ENCODE data around the gene WBP2NL.
"Not testable (repeated sequence)": the region's sequence is repeated elsewhere in the genome, so short reads cannot be mapped to it uniquely, and the experiment has no call there.

WBP2NL gene, protein sequence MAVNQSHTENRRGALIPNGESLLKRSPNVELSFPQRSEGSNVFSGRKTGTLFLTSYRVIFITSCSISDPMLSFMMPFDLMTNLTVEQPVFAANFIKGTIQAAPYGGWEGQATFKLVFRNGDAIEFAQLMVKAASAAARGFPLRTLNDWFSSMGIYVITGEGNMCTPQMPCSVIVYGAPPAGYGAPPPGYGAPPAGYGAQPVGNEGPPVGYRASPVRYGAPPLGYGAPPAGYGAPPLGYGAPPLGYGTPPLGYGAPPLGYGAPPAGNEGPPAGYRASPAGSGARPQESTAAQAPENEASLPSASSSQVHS

GRCh38 chr22:41998361-41999261, at the start of gene WBP2NL:
Gene WBP2NL, plus strand, starts transcription at chr22:41998788. Its CDS starts 31 bp downstream, at chr22:41998819.
- DNase-seq: peak; percentile 77 to 97 (median 91)
- intact Hi-C loops (cut with DNase I): no loop called here

DNA sequence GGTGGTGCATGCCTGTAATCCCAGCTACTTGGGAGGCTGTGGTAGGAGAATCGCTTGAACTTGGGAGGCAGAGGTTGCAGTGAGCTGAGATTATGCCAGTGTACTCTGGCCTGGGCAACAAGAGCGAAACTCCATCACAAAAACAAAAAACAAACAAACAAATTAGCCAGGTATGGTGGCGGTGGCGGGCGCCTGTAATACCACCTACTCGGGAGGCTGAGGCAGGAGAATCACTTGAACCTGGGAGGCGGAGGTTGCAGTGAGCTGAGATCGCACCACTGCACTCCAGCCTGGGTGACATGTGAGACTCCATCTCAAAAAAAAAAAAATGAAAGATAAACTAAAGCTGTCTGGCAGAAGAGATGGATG, 49.7 kb upstream of the WBP2NL start:
- DNase-seq; intact Hi-C loops (cut with DNase I): not testable (repeated sequence)

DNA sequence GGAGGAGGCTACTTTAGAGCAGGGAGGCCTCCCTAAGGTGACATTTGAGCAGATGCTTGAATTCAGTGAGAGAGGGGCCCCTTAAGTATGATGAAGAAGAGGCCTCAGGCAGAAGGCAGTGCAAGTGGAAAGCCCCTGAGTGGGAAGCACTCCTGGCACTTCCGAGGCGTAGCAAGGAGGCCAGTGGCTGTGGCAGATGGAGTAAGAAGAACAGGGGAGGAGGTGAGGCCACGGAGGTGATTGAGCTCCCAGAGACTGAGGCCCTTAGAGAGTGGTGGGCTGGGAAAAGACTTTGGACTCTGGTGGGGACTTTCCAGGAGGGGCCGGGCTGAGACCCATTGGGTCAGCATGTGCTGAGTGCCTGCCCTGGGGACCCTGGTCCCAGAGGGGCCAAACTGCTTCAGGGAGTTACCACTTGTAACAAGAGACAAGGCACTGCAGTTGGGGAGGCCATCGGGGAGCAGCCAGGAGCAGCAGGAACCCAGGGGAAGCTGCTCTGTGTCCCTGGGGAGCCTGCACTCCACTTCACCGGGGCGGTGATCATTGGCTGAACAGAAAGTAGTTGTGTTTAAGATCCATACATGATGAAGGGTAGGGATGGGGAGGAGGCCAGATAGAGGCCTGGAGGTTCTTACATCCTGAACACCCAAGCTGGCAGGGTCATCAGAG, 49.2 kb upstream of the WBP2NL start:
- DNase-seq: no peak
- intact Hi-C loops (cut with DNase I): no loop called here

- peak; percentile 74 to 99 (median 92) for DNase-seq
- intact Hi-C loops (cut with DNase I): no loop called here
Measured at GRCh38 chr22:41951898-41952474, 46.6 kb upstream of the WBP2NL start, which contains the start of gene SMIM45. Gene SMIM45, plus strand, starts transcription at chr22:41952150.

DNA sequence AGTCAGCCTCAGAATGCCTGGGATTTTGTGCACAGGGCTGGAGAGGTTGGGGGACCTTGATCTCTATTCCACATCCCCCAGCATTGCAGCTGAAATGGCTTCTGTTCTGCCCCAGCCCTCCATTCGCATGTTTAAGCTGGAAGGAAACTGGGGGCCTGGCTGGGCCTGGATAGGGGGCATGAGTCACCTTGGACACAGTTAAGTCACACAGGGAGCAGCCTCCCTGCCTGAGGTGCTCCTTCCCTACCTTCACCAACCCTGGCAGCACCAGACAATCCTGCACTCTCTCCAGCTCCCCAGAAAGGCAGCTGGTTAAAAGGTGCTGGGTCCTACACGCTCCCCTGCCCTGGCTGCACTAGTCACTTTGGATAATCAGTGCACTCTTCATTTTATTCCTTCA, 45.9 kb upstream of the WBP2NL start:
- DNase-seq: peak in 8 of 42 donors; percentile 32 to 64 (median 44)

DNA sequence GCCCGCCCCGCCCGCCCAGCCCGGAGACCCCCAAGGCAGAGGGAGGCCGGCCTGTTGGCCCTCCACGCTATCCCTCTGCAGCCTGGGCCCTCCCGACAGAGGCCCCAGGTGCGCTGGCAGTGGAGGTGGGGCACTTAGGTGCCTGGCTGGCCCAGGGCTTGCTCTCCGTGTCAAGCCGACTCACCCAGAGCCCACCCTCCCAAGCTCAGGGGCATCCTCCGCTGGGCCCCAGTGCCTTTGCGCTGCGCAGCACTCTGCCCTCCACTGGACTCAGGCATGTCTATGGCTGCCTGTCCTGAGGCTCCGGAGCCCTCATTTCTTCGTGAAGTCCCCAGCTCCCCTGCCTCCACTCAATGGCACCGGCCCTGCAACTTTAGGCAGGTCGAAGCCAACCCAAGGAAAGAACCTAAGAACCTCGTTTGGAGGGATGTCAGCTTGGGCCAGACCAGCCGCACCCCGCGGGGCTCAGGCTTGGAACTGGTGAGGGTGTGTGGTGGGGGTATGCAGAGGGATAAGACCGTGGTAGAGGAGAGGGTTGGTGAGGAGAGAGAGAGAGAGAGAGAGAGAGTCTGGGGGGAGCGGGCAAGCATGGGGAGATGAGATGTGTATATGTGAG, 40.5 kb upstream of the WBP2NL start:
- intact Hi-C loops (cut with DNase I): no loop called here
- no peak for DNase-seq

More for the DNA sequence above, 45.9 kb upstream of the WBP2NL start:
- intact Hi-C loops (cut with DNase I): no loop called here

DNA sequence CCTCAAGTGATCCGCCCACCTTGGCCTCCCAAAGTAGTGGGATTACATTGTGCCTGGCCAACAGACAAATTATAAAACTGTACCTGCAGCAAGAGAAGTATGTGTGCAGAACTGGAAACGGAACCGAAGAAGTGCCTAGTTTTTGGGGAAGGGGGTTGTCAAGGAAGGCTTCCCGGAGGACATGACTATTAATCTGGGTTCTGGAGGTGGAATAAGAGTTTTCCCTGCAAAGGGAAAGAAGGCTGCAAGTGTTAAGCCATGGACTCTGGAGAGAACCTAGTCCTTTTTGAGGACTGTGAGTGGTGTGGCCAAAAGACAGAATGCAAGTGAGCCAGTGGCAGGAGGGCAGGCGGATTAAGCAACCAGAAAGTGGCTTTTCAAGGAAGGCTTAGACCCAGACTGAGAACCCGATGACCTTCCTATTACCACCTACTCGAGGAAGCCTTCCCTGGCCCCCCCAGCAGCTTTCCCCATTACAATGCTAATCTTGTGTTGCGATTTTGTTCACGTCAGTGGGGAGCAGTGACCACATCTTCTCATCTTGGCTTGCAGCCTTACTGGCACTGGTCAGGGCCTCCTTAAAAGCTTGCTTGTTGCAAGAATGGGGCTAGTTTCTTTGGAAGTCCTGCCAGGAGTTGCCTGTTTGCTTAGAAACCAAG, 35.0 kb upstream of the WBP2NL start:
- peak in 26 of 42 donors; percentile 30 to 84 (median 64) for DNase-seq
- intact Hi-C loops (cut with DNase I): loop anchor here (10.0 kb wide), 1 partner anchor 111 kb away; the partner anchor contains the start of genes NAGA, PHETA2 and SMDT1

DNA sequence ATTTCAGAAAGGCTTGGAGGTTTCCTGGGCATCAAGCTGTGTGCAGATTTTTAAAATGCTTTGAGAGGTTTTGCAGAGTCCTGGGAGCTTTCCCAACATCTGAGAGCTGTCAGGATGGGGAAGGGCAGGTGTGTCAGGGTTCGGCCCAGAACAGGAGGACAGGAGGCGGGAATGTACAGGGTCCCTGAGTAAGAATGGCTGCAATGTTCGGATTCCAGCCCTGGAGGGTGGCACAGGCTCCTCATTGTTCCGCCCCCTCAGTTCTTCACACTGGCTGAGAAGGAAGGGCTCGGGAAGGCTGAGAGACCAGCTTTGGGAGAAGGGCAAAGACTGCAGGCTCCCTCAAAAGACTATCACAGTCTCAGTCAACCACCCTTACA, 34.5 kb upstream of the WBP2NL start:
- intact Hi-C loops (cut with DNase I): loop anchor here (10.0 kb wide), 1 partner anchor 111 kb away; the partner anchor contains the start of genes NAGA, PHETA2 and SMDT1
- DNase-seq: no peak

DNA sequence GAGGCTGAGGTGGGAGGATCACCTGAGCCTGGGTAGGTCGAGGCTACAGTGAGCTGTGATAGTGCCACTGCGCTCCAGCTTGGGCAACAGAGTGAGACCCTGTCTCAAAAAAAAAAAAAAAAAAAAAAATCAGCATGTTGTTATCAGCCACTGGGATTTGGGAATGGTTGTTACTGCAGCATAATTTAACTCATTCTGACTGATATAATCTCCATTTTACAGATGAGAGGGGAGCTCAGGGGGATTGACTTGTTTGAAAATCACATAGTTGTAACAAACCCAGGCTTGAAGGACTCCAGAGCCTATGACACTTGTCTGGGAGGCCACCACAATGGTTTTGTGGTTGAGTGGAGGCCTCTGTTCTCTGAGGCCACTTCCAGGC, 32.4 kb upstream of the WBP2NL start:
- intact Hi-C loops (cut with DNase I): loop anchor here (10.0 kb wide), 1 partner anchor 109 kb away; the partner anchor contains the start of genes NAGA, PHETA2 and SMDT1

GRCh38 chr22:41966607-41967240, 31.9 kb upstream of the WBP2NL start:
- peak in 29 of 42 donors; percentile 17 to 83 (median 60) for DNase-seq
- intact Hi-C loops (cut with DNase I): loop anchor here (10.0 kb wide), 1 partner anchor 108 kb away; the partner anchor contains the start of genes NAGA, PHETA2 and SMDT1

More for the DNA sequence above, 32.4 kb upstream of the WBP2NL start:
- no peak for DNase-seq

DNA sequence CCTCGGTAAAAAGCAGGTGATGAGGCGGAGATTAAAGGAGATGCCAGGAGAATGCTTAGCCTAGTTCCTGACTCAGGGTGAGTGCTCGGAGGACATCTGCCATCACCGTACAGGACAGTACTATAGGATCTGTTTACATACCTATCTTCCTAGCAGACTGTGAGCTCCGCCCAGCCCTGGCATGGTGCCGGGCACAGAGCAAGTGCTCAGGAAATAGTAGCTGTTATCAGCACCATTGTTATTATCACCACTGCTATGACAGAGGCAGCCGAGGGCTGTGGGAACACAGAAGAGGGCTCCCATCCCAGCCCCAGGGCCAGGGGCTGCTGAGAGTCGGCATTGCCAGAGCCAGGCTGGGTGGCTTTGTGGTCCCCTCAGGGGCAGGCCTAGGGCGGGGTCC, 30.0 kb upstream of the WBP2NL start:
- no peak for DNase-seq

DNA sequence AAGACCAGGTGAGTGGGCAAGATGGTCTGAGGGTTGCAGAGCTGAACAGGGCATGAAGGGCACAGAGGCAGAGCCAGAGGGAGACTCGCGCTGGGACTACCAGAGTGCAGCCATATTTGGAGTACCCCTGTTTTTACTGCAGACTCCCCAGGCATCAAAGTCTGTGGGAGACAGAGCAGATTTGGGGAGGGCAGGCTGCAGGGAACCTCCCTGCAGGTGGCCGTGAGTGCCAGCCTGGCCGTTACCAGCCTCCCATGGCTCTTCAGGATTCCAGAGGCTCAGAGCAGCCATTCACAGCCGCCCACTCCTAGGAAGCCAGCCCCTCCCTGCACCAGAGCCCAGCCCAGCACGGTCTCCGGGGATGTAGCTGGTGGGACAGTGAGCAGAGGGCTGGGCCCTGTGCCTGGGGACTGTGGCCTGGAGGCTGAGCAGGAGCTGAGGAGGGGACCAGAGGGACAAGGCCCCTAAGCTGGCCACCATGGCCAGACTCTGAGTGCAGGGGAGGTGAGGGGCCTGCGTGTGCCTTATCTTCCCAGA, 29.4 kb upstream of the WBP2NL start, which contains the start of gene SEPTIN3:
Gene SEPTIN3, plus strand, starts transcription at position 334 of the 537 bp plus-strand sequence. CDS start 2,050 bp downstream, outside the sequence.
- no peak for DNase-seq
- intact Hi-C loops (cut with DNase I): loop anchor here (10.0 kb wide), 1 partner anchor 106 kb away; the partner anchor contains the start of genes NAGA, PHETA2 and SMDT1

More for the DNA sequence above, 30.0 kb upstream of the WBP2NL start:
- intact Hi-C loops (cut with DNase I): loop anchor here (10.0 kb wide), 1 partner anchor 106 kb away; the partner anchor contains the start of genes NAGA, PHETA2 and SMDT1

GRCh38 chr22:41970601-41971000, 28.0 kb upstream of the WBP2NL start:
- DNase-seq: no peak
- intact Hi-C loops (cut with DNase I): no loop called here

GRCh38 chr22:41971431-41971830, 27.2 kb upstream of the WBP2NL start:
- no peak for DNase-seq
- intact Hi-C loops (cut with DNase I): no loop called here

- DNase-seq: peak in 8 of 42 donors; percentile 31 to 69 (median 58)
- intact Hi-C loops (cut with DNase I): no loop called here
Measured at GRCh38 chr22:41974691-41975290, 23.8 kb upstream of the WBP2NL start.

All from head of caudate nucleus (tissue), 42 donors.